GM12878 (cell line): ENCODE data around the gene GSX1. TPM values are rescaled to one million over a fixed set of nuclear protein-coding genes. Genes with fewer than 3 reads are reported as not detected.

ENCODE experiments used
- ATAC-seq: fragments of 200-7000 bp; cut with Tn5 transposase; 3 replicates; pipeline ENCODE4 v1.9.1; 2020; ENCODE audit warnings: mild to moderate bottlenecking, moderate library complexity
- BruUV-seq: library from RNA; stranded (reverse); fragments of 400-500 nt; replicated peaks from 2 replicates; lab custom pipeline; 2021; lab: Mats Ljungman, UMichigan
- CTCF ChIA-PET: fragments of 300-600 bp; sonication (Branson Sonifier 250); formaldehyde crosslinking; extraction: SDS; loops from one replicate; lab custom pipeline; 2021; ENCODE audit warnings: inconsistent platforms; lab: Yijun Ruan, JAX
- POLR2A ChIA-PET: fragments of 350-600 bp; formaldehyde crosslinking; extraction: SDS; loops from one replicate; lab custom pipeline; 2021; ENCODE audit warnings: inconsistent platforms; lab: Charles Lee
- RAD21 ChIA-PET: fragments of 300-600 bp; sonication (Branson Sonifier 250); formaldehyde crosslinking; loops from one replicate; lab custom pipeline; 2023; ENCODE audit warnings: antibody characterized with exemption; ENCODE audit not compliant: unreplicated experiment; lab: Charles Lee
- SMC1A ChIA-PET: fragments of 300-600 bp; sonication (Branson Sonifier 250); formaldehyde crosslinking; loops from one replicate; lab custom pipeline; 2023; ENCODE audit not compliant: unreplicated experiment, uncharacterized antibody; lab: Charles Lee
- DNase-seq: peaks from one replicate; pipeline ENCODE4 v3.0.0-alpha.2; 2011; ENCODE audit warnings: low read depth, low spot score
- FAIRE-seq: peaks from 3 replicates; lab custom pipeline; 2011; peaks lifted over from hg19 to GRCh38; lab: Jason Lieb, UNC
- H2AFZ ChIP-seq: 2 replicates; pipeline ENCODE4 v1.6.0; 2011; ENCODE audit warnings: low read depth, low read length, control low read depth; ENCODE audit not compliant: control insufficient read depth
- H3K27ac ChIP-seq: 2 replicates; pipeline ENCODE4 v1.5.1; 2011; ENCODE audit warnings: control low read depth; ENCODE audit not compliant: control insufficient read depth, insufficient read depth
- H3K27me3 ChIP-seq, 2 experiments: replicated peaks in 1 of 2; 2 replicates each; pipeline versions ENCODE4 v1.6.0 to v1.6.1; 2011; ENCODE audit warnings: low read length in 1 of 2; ENCODE audit not compliant: control insufficient read depth in 2 of 2, insufficient read depth in 2 of 2
- H3K36me3 ChIP-seq, 2 experiments: 2 replicates each; pipeline ENCODE4 v1.5.1; 2011; ENCODE audit warnings: low read length in 1 of 2; ENCODE audit not compliant: control insufficient read depth in 2 of 2, insufficient read depth in 2 of 2
- H3K4me1 ChIP-seq: 2 replicates; pipeline ENCODE4 v1.6.1; 2011; ENCODE audit warnings: mild to moderate bottlenecking, low read length, moderate library complexity, mixed read lengths; ENCODE audit not compliant: control insufficient read depth, insufficient read depth
- H3K4me2 ChIP-seq: 2 replicates; pipeline ENCODE4 v1.6.0; 2011; ENCODE audit warnings: control low read depth; ENCODE audit not compliant: control insufficient read depth, insufficient read depth
- H3K4me3 ChIP-seq: fragments of 200-600 bp; sonication (generic); 2 replicates; pipeline ENCODE4 v1.5.1; 2016
- H3K79me2 ChIP-seq: 2 replicates; pipeline ENCODE4 v1.6.0; 2011; ENCODE audit warnings: low read length; ENCODE audit not compliant: control insufficient read depth, insufficient read depth
- H3K9ac ChIP-seq: 2 replicates; pipeline ENCODE4 v1.8.0; 2011; ENCODE audit warnings: low read length, control low read depth, mixed read lengths; ENCODE audit not compliant: control insufficient read depth, insufficient read depth
- H3K9me3 ChIP-seq: replicated peaks from 3 replicates; pipeline ENCODE4 v1.5.1; 2011; ENCODE audit warnings: mild to moderate bottlenecking, low read length; ENCODE audit not compliant: control insufficient read depth, insufficient read depth
- H4K20me1 ChIP-seq: 2 replicates; pipeline ENCODE4 v1.6.0; 2011; ENCODE audit not compliant: control insufficient read depth, insufficient read depth
- BCLAF1 ChIP-seq: fragments of 450-650 bp; IDR thresholded peaks from 2 replicates; pipeline ENCODE4 v1.6.1; 2017; ENCODE audit warnings: antibody characterized with exemption, mild to moderate bottlenecking, moderate library complexity
- CBFB ChIP-seq: IDR thresholded peaks from 2 replicates; pipeline ENCODE4 v1.6.1; 2016; ENCODE audit warnings: antibody characterized with exemption, low read depth
- EP300 ChIP-seq, 2 experiments: fragments of 150-350 bp in 1 of 2; IDR thresholded peaks; 2 replicates each; pipeline ENCODE4 v1.6.1; 2011 to 2012; ENCODE audit warnings: low read depth in 2 of 2, low read length in 2 of 2, borderline replicate concordance in 1 of 2, improper control_type of control experiment in 1 of 2, inconsistent platforms in 1 of 2; ENCODE audit not compliant: control insufficient read depth in 1 of 2
- FOXK2 ChIP-seq: fragments of 450-650 bp; IDR thresholded peaks from 2 replicates; pipeline ENCODE4 v1.6.1; 2017; ENCODE audit warnings: mild to moderate bottlenecking, moderate library complexity
- IRF4 ChIP-seq: IDR thresholded peaks from 2 replicates; pipeline ENCODE4 v1.6.1; 2011; ENCODE audit warnings: low read depth, low read length
- NFYA ChIP-seq: IDR thresholded peaks from 2 replicates; pipeline ENCODE4 v1.6.1; 2011; ENCODE audit warnings: low read depth, mild to moderate bottlenecking, low read length, improper control_type of control experiment, borderline replicate concordance
- RUNX3 ChIP-seq: IDR thresholded peaks from 2 replicates; pipeline ENCODE4 v1.6.1; 2012; ENCODE audit warnings: low read length, inconsistent platforms
- WGBS: methylation state at CpG from one replicate; pipeline ENCODE4 v1.1.6; 2016; ENCODE audit warnings: low lambda C conversion rate; ENCODE audit not compliant: insufficient replicate concordance, insufficient coverage; ENCODE audit errors: missing lambda C conversion rate; 5-methylcytosine and 5-hydroxymethylcytosine counted together
- in situ Hi-C: fragments of 300-500 bp; cut with MboI; formaldehyde crosslinking; loops from 9 replicates; pipeline ENCODE4 v1.14.3; 2018; ENCODE audit warnings: mixed read lengths
- intact Hi-C: fragments of 100-400 bp; cut with micrococcal nuclease; formaldehyde crosslinking; loops from one replicate; pipeline ENCODE4 v1.14.2; 2022; ENCODE audit not compliant: unreplicated experiment
- polyA plus RNA-seq, 11 experiments: library from polyadenylated mRNA; depleted of rRNA in 4 of 11; unstranded in 6 of 11; stranded (reverse) in 5 of 11; fragments of >200 nt; fragmentation: Nextera tagmentation in 4 of 11; fragmentation: Illumina TruSeq in 1 of 11; extraction: Ambion mirVana in 4 of 11; extraction: Trizol in 1 of 11; gene quantifications; 1 replicate in 1 of 11; 2 replicates in 10 of 11; pipeline versions ENCODE4 v1.2.1 to v1.2.3, GENCODE V29; 2011 to 2016; ENCODE audit warnings: inconsistent platforms in 2 of 11, missing spikeins in 2 of 11, low read depth in 1 of 11
- total RNA-seq, 4 experiments: library from RNA; depleted of rRNA in 3 of 4; stranded (reverse); fragments of >200 nt in 3 of 4; fragmentation: Illumina TruSeq in 1 of 4; extraction: Trizol in 1 of 4; gene quantifications; 2 replicates each; pipeline versions ENCODE4 v1.2.1 to v1.2.3, GENCODE V29; 2013 to 2021
- TF ChIP-seq, protein P1 (sequence below): fragments of 150-350 bp; IDR thresholded peaks from 2 replicates; pipeline ENCODE4 v1.6.1; 2014; ENCODE audit warnings: mild to moderate bottlenecking, low read depth, low read length
- TF ChIP-seq, protein P2 (sequence below): fragments of 450-650 bp; IDR thresholded peaks from 2 replicates; pipeline ENCODE4 v1.6.1; 2017; ENCODE audit warnings: mild to moderate bottlenecking, moderate library complexity

GSX1 gene
- total and polyA plus RNA-seq, 10 of the 15 experiments (the other 5 are each of a cell fraction or from before 2014, with no cell fraction given), result not detected

GRCh38 chr13:27835799-27836198 lies 43.5 kb downstream of the GSX1 start:
- FAIRE-seq (no peak), DNase-seq (no peak), ATAC-seq (no peak)
- in situ Hi-C loops, result no loop called here
- TF ChIP-seq, protein P1, sequence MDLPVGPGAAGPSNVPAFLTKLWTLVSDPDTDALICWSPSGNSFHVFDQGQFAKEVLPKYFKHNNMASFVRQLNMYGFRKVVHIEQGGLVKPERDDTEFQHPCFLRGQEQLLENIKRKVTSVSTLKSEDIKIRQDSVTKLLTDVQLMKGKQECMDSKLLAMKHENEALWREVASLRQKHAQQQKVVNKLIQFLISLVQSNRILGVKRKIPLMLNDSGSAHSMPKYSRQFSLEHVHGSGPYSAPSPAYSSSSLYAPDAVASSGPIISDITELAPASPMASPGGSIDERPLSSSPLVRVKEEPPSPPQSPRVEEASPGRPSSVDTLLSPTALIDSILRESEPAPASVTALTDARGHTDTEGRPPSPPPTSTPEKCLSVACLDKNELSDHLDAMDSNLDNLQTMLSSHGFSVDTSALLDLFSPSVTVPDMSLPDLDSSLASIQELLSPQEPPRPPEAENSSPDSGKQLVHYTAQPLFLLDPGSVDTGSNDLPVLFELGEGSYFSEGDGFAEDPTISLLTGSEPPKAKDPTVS, result no peak
- TF ChIP-seq FOXK2, result no peak
- TF ChIP-seq NFYA, result no peak
- TF ChIP-seq IRF4, result no peak
- no peak for TF ChIP-seq EP300 (IDR thresholded peaks at IDR 0.05; ENCODE audit: borderline replicate concordance in 1 of 2, control insufficient read depth in 1 of 2, low read depth in 2 of 2, low read length in 2 of 2)
- TF ChIP-seq CBFB, result no peak
- TF ChIP-seq BCLAF1, result no peak
- TF ChIP-seq, protein P2, sequence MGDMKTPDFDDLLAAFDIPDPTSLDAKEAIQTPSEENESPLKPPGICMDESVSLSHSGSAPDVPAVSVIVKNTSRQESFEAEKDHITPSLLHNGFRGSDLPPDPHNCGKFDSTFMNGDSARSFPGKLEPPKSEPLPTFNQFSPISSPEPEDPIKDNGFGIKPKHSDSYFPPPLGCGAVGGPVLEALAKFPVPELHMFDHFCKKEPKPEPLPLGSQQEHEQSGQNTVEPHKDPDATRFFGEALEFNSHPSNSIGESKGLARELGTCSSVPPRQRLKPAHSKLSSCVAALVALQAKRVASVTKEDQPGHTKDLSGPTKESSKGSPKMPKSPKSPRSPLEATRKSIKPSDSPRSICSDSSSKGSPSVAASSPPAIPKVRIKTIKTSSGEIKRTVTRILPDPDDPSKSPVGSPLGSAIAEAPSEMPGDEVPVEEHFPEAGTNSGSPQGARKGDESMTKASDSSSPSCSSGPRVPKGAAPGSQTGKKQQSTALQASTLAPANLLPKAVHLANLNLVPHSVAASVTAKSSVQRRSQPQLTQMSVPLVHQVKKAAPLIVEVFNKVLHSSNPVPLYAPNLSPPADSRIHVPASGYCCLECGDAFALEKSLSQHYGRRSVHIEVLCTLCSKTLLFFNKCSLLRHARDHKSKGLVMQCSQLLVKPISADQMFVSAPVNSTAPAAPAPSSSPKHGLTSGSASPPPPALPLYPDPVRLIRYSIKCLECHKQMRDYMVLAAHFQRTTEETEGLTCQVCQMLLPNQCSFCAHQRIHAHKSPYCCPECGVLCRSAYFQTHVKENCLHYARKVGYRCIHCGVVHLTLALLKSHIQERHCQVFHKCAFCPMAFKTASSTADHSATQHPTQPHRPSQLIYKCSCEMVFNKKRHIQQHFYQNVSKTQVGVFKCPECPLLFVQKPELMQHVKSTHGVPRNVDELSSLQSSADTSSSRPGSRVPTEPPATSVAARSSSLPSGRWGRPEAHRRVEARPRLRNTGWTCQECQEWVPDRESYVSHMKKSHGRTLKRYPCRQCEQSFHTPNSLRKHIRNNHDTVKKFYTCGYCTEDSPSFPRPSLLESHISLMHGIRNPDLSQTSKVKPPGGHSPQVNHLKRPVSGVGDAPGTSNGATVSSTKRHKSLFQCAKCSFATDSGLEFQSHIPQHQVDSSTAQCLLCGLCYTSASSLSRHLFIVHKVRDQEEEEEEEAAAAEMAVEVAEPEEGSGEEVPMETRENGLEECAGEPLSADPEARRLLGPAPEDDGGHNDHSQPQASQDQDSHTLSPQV, result no peak
- TF ChIP-seq RUNX3, result no peak
- ChIA-PET POLR2A (no interaction called here), CTCF (interaction anchor here (0.8 to 4.1 kb wide), 4 partner anchors 9 to 474 kb away, joined by 3 to 25 read pairs (median 4); no protein-coding TSS in a partner anchor), SMC1A (interaction anchor here (1.1 kb wide), 1 partner anchor 149 kb away, joined by 3 read pairs; no protein-coding TSS in a partner anchor), RAD21 (no interaction called here)
- H3K79me2 ChIP-seq, result no peaks in the 10 kb centered on the region
- no peaks in the 10 kb centered on the region for H3K9me3 ChIP-seq
- no peaks in the 10 kb centered on the region for H3K4me1 ChIP-seq
- intact Hi-C loops, result no loop called here
- H3K36me3 ChIP-seq, result no peaks in the 10 kb centered on the region
- WGBS, result 21% methylated on average over 3 of the region's 3 CpGs
- H3K4me2 ChIP-seq, result no peak overlapping the region
- no peak overlapping the region for H3K27ac ChIP-seq
- no peaks in the 10 kb centered on the region; a peak in 2 of 4 replicates for H3K27me3 ChIP-seq
- H4K20me1 ChIP-seq, result no peaks in the 10 kb centered on the region
- H2AFZ ChIP-seq, result no peak overlapping the region
- no peak overlapping the region for H3K4me3 ChIP-seq
- BruUV-seq, result no TSS peak
- H3K9ac ChIP-seq, result no peak overlapping the region
